ENCODE results near the gene LTO1. TPM values are rescaled to one million over a fixed set of nuclear protein-coding genes. Genes with fewer than 3 reads are reported as not detected.
A peak's percentile ranks its signal among the peaks of the same experiment; 100 is the strongest.

LTO1 gene
- total and polyA plus RNA-seq, 2 experiments from 2014 or later, result 20.1 to 23.3 TPM

DNA sequence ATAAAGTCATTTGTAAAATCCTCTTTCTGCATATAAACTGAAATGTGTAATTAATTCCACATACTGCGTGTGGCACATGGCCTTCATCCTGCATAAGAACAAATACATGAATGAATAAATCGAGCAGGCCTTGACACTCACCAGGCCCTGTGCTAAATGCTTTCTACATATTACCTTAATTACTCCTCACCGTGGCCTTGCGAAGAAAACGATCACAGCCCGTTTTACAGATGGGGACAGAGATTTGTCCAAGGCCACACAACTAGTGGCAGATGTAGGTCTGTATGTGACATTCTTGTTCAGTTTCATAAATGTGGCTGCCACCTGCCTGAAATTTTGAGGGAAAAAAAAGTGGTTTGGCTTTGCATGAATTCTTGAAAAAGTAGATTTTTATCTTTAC lies 40.0 kb downstream of the LTO1 start:
- Histone ChIP-seq H3K9me2 (ENCODE audit: insufficient read depth) (no peaks in the 10 kb centered on the region), H2AFZ (no peak overlapping the region), H3K4me1 (ENCODE audit: insufficient read depth) (peaks cover 18% of the 10 kb centered on the region), H3K79me2 (replicated peaks; ENCODE audit: insufficient read depth) (no peaks in the 10 kb centered on the region), H3K4me3 (no peak overlapping the region), H3K4me2 (peak overlapping the region; percentile 86; the same call in 1 of the 2 replicates), H3K36me3 (ENCODE audit: insufficient read depth) (no peaks in the 10 kb centered on the region), H4K20me1 (replicated peaks; ENCODE audit: insufficient read depth) (no peaks in the 10 kb centered on the region), H3F3A (replicated peaks; ENCODE audit: low read depth) (peaks cover 11% of the 10 kb centered on the region; the same call in 1 of the 2 replicates), H3K27ac (ENCODE audit: low read depth) (no peak overlapping the region), H3K27me3 (ENCODE audit: insufficient read depth) (peaks cover 36% of the 10 kb centered on the region)
- H3K27me3 Mint-ChIP-seq (ENCODE audit: insufficient read depth, low read depth, poor library complexity), result peaks cover 42% of the 10 kb centered on the region
- no peak overlapping the region for H3K27ac Mint-ChIP-seq
- peaks cover 8% of the 10 kb centered on the region; the same call in 2 of the 3 replicates for H3K4me1 Mint-ChIP-seq
- peaks cover 8% of the 10 kb centered on the region for H3K9me3 Mint-ChIP-seq
- TF ChIP-seq, protein P1, sequence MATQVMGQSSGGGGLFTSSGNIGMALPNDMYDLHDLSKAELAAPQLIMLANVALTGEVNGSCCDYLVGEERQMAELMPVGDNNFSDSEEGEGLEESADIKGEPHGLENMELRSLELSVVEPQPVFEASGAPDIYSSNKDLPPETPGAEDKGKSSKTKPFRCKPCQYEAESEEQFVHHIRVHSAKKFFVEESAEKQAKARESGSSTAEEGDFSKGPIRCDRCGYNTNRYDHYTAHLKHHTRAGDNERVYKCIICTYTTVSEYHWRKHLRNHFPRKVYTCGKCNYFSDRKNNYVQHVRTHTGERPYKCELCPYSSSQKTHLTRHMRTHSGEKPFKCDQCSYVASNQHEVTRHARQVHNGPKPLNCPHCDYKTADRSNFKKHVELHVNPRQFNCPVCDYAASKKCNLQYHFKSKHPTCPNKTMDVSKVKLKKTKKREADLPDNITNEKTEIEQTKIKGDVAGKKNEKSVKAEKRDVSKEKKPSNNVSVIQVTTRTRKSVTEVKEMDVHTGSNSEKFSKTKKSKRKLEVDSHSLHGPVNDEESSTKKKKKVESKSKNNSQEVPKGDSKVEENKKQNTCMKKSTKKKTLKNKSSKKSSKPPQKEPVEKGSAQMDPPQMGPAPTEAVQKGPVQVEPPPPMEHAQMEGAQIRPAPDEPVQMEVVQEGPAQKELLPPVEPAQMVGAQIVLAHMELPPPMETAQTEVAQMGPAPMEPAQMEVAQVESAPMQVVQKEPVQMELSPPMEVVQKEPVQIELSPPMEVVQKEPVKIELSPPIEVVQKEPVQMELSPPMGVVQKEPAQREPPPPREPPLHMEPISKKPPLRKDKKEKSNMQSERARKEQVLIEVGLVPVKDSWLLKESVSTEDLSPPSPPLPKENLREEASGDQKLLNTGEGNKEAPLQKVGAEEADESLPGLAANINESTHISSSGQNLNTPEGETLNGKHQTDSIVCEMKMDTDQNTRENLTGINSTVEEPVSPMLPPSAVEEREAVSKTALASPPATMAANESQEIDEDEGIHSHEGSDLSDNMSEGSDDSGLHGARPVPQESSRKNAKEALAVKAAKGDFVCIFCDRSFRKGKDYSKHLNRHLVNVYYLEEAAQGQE (IDR thresholded peaks at IDR 0.05; ENCODE audit: unreplicated experiment), result no peak
- TF ChIP-seq EZH2 (IDR thresholded peaks at IDR 0.05; ENCODE audit: low read depth, unreplicated experiment) (no peak), NANOG (IDR thresholded peaks at IDR 0.05; ENCODE audit: borderline replicate concordance) (no peak), POLR2AphosphoS5 (IDR thresholded peaks at IDR 0.05; ENCODE audit: low read depth) (no peak), ZNF331 (CRISPR knock-in tag; IDR thresholded peaks at IDR 0.05; ENCODE audit: low read depth) (no peak), JUNB (IDR thresholded peaks at IDR 0.05; ENCODE audit: unreplicated experiment) (no peak), EZH2phosphoT487 (IDR thresholded peaks at IDR 0.05; ENCODE audit: unreplicated experiment) (no peak), STAT1 (IDR thresholded peaks at IDR 0.05; ENCODE audit: unreplicated experiment) (no peak), ZNF114 (CRISPR knock-in tag; IDR thresholded peaks at IDR 0.05) (no peak), CREB1 (CRISPR knock-in tag; IDR thresholded peaks at IDR 0.05; ENCODE audit: low read depth) (no peak)
- TF ChIP-seq, protein P2, sequence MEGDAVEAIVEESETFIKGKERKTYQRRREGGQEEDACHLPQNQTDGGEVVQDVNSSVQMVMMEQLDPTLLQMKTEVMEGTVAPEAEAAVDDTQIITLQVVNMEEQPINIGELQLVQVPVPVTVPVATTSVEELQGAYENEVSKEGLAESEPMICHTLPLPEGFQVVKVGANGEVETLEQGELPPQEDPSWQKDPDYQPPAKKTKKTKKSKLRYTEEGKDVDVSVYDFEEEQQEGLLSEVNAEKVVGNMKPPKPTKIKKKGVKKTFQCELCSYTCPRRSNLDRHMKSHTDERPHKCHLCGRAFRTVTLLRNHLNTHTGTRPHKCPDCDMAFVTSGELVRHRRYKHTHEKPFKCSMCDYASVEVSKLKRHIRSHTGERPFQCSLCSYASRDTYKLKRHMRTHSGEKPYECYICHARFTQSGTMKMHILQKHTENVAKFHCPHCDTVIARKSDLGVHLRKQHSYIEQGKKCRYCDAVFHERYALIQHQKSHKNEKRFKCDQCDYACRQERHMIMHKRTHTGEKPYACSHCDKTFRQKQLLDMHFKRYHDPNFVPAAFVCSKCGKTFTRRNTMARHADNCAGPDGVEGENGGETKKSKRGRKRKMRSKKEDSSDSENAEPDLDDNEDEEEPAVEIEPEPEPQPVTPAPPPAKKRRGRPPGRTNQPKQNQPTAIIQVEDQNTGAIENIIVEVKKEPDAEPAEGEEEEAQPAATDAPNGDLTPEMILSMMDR (conservative IDR thresholded peaks at IDR 0.05; ENCODE audit: low read depth in 2 of 2), result no peak
- TF ChIP-seq, protein P3, sequence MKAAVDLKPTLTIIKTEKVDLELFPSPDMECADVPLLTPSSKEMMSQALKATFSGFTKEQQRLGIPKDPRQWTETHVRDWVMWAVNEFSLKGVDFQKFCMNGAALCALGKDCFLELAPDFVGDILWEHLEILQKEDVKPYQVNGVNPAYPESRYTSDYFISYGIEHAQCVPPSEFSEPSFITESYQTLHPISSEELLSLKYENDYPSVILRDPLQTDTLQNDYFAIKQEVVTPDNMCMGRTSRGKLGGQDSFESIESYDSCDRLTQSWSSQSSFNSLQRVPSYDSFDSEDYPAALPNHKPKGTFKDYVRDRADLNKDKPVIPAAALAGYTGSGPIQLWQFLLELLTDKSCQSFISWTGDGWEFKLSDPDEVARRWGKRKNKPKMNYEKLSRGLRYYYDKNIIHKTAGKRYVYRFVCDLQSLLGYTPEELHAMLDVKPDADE (IDR thresholded peaks at IDR 0.05), result no peak
- TF ChIP-seq, protein P4, sequence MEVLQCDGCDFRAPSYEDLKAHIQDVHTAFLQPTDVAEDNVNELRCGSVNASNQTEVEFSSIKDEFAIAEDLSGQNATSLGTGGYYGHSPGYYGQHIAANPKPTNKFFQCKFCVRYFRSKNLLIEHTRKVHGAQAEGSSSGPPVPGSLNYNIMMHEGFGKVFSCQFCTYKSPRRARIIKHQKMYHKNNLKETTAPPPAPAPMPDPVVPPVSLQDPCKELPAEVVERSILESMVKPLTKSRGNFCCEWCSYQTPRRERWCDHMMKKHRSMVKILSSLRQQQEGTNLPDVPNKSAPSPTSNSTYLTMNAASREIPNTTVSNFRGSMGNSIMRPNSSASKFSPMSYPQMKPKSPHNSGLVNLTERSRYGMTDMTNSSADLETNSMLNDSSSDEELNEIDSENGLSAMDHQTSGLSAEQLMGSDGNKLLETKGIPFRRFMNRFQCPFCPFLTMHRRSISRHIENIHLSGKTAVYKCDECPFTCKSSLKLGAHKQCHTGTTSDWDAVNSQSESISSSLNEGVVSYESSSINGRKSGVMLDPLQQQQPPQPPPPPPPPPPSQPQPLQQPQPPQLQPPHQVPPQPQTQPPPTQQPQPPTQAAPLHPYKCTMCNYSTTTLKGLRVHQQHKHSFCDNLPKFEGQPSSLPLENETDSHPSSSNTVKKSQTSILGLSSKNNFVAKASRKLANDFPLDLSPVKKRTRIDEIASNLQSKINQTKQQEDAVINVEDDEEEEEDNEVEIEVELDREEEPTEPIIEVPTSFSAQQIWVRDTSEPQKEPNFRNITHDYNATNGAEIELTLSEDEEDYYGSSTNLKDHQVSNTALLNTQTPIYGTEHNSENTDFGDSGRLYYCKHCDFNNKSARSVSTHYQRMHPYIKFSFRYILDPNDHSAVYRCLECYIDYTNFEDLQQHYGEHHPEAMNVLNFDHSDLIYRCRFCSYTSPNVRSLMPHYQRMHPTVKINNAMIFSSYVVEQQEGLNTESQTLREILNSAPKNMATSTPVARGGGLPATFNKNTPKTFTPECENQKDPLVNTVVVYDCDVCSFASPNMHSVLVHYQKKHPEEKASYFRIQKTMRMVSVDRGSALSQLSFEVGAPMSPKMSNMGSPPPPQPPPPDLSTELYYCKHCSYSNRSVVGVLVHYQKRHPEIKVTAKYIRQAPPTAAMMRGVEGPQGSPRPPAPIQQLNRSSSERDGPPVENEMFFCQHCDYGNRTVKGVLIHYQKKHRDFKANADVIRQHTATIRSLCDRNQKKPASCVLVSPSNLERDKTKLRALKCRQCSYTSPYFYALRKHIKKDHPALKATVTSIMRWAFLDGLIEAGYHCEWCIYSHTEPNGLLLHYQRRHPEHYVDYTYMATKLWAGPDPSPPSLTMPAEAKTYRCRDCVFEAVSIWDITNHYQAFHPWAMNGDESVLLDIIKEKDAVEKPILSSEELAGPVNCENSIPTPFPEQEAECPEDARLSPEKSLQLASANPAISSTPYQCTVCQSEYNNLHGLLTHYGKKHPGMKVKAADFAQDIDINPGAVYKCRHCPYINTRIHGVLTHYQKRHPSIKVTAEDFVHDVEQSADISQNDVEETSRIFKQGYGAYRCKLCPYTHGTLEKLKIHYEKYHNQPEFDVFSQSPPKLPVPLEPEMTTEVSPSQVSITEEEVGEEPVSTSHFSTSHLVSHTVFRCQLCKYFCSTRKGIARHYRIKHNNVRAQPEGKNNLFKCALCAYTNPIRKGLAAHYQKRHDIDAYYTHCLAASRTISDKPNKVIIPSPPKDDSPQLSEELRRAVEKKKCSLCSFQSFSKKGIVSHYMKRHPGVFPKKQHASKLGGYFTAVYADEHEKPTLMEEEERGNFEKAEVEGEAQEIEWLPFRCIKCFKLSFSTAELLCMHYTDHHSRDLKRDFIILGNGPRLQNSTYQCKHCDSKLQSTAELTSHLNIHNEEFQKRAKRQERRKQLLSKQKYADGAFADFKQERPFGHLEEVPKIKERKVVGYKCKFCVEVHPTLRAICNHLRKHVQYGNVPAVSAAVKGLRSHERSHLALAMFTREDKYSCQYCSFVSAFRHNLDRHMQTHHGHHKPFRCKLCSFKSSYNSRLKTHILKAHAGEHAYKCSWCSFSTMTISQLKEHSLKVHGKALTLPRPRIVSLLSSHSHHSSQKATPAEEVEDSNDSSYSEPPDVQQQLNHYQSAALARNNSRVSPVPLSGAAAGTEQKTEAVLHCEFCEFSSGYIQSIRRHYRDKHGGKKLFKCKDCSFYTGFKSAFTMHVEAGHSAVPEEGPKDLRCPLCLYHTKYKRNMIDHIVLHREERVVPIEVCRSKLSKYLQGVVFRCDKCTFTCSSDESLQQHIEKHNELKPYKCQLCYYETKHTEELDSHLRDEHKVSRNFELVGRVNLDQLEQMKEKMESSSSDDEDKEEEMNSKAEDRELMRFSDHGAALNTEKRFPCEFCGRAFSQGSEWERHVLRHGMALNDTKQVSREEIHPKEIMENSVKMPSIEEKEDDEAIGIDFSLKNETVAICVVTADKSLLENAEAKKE (CRISPR knock-in tag; IDR thresholded peaks at IDR 0.05), result no peak
- H3K4me3 Mint-ChIP-seq, result no peak overlapping the region
- ATAC-seq (no peak), DNase-seq (ENCODE audit: low spot score) (no peak)
- H3K36me3 Mint-ChIP-seq (ENCODE audit: low read depth), result peaks cover 3% of the 10 kb centered on the region; the same call in 2 of the 3 replicates

All from GM23338 (cell line).